Measurements from ENCODE around the gene PRKG1. TPM values are rescaled to one million over a fixed set of nuclear protein-coding genes. Genes with fewer than 3 reads are reported as not detected.

The PRKG1 gene
- total RNA-seq, 2 experiments from 2014 or later = not detected

DNA sequence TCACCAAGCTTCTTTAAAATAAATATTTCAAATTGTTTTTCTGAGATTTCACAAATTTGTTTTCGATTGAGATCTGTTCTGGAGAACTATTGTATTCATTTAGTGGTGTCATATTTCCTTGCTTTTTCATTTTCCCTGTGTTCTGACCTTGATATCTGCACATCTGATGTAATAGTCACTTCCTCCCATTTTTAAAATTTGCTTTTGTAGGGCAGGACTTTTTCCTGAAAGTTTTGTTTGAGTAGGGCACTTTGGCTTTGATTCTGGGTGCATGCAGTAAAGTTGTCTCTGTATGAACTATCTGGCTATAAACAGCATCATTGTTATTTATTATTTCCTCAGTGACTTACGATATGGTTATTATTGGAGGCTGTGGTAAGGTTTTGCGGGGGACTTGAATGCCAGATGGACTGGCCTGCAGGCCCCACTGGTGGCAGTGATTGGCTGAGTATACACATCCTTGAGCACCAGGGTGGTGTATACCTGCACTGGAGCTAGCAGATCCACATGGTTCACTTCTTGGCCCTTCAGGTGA, 541.5 kb downstream of the PRKG1 start:
- intact Hi-C loops (cut with micrococcal nuclease) = no loop called here
- Mint-ChIP-seq H3K4me1 (ENCODE audit: low read depth) (no peaks in the 10 kb centered on the region), H3K27me3 (peaks cover 5% of the 10 kb centered on the region), H3K4me3 (no peak overlapping the region), H3K36me3 (no peaks in the 10 kb centered on the region), H3K27ac (no peak overlapping the region), H3K9me3 (peaks cover 11% of the 10 kb centered on the region)
- ChIA-PET POLR2A (no interaction called here), CTCF (no interaction called here)
- no peak for DNase-seq

DNA sequence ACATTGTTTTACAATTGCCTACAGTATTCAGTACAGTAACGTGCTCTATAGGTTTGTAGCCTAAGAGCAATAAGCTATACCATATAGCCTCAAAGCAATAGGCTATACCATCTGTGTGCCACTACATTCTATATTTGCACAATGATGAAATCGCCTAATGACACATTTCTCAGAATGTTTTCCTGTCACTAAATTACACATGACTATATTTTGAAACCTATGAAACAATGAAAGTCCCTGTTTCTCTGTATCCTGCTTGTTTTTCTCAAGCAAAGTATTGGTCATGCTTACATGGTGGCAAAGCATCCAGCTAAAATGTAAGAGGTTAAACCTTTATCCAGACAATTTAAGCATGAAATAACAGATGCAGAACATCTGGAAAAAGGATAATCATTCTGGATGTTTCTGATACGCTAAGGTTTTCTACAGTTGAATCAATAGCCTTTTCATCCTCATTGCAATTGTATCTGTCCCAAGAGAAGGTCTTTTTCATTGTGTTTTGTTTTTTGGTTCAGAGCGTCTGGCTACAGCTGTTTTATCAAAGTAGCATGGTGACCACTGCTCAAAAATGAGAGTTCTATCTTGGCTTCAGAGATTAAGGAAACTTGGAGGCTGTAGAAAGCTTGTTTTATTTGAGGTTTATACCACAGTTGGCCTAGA, 543.4 kb downstream of the PRKG1 start:
- peaks cover 5% of the 10 kb centered on the region for H3K27me3 Mint-ChIP-seq
- no peaks in the 10 kb centered on the region for H3K36me3 Mint-ChIP-seq
- no peak for DNase-seq
- ChIA-PET POLR2A (no interaction called here), CTCF (no interaction called here)
- intact Hi-C loops (cut with micrococcal nuclease) = no loop called here
- no peak overlapping the region for H3K4me3 Mint-ChIP-seq
- H3K9me3 Mint-ChIP-seq = peaks cover 11% of the 10 kb centered on the region
- no peak overlapping the region for H3K27ac Mint-ChIP-seq
- H3K4me1 Mint-ChIP-seq (ENCODE audit: low read depth) = no peaks in the 10 kb centered on the region

DNA sequence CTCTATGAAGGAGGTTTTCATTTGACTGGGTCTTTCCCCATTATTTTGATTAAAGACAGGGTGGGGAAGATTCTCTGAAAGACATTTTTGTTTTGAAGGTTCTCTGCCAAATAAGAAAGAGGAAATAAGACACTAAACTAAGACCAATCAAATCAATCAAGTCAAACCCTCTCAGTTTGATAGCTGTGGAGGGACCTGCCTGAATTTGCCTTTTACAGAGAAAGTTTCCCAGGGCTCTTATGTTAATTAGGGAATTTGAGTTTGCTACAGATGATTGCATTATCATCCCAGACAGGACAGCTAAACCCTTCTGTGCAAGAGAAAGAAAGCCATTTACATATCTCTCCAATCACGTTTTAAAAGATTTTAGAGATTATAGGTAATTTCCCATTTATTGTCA, 545.1 kb downstream of the PRKG1 start:
- no peak overlapping the region for H3K27ac Mint-ChIP-seq
- intact Hi-C loops (cut with micrococcal nuclease) = no loop called here
- H3K4me1 Mint-ChIP-seq (ENCODE audit: low read depth) = no peaks in the 10 kb centered on the region
- peaks cover 5% of the 10 kb centered on the region for H3K27me3 Mint-ChIP-seq
- peaks cover 9% of the 10 kb centered on the region for H3K9me3 Mint-ChIP-seq
- ChIA-PET POLR2A (no interaction called here), CTCF (no interaction called here)
- no peaks in the 10 kb centered on the region for H3K36me3 Mint-ChIP-seq
- DNase-seq = no peak
- H3K4me3 Mint-ChIP-seq = no peak overlapping the region

DNA sequence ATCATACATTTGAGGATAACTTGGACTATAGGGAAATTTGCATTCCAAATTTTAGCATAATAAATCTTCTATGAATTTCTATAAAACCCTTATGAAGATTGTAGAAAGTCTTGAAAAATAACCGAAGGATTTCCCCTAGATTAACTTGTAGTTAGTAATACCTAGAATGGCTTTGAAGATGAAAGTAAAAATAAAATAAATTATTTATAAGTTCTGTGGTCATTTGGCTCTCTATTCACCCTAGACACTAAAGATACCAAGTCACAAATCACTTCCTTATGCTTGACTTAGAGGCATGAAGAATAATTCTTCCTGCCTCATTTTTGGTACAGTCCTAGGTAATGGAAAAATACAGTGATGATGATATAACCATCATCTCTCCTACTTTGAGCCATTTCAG, 545.8 kb downstream of the PRKG1 start:
- intact Hi-C loops (cut with micrococcal nuclease) = no loop called here
- CTCF ChIA-PET = no interaction called here
- H3K36me3 Mint-ChIP-seq = no peaks in the 10 kb centered on the region
- peaks cover 4% of the 10 kb centered on the region for H3K9me3 Mint-ChIP-seq
- H3K27ac Mint-ChIP-seq = no peak overlapping the region
- peaks cover 5% of the 10 kb centered on the region for H3K27me3 Mint-ChIP-seq
- no peak overlapping the region for H3K4me3 Mint-ChIP-seq
- POLR2A ChIA-PET = no interaction called here
- H3K4me1 Mint-ChIP-seq (ENCODE audit: low read depth) = no peaks in the 10 kb centered on the region
- DNase-seq = no peak

DNA sequence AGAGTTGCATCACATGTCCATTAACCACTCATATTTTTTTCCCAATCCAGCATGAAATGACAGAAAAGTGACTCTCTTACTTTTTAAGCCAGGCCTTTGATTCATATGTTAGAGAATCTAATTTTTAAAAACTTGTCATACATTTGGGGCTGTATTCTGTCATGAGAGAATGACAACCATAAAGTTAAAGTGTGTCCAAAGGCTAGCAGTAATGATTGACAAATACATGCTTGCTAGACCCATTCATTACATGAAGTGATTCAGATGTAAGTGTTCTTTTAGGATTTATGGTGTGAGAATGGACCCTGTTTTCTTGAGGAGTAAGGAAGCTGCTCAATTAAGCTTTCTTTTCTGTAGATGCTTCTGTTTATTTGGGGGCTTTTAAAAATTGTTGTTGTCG, 549.7 kb downstream of the PRKG1 start:
- no peak overlapping the region for H3K27ac Mint-ChIP-seq
- ChIA-PET CTCF (no interaction called here), POLR2A (no interaction called here)
- H3K9me3 Mint-ChIP-seq = no peaks in the 10 kb centered on the region
- no peaks in the 10 kb centered on the region for H3K4me1 Mint-ChIP-seq (ENCODE audit: low read depth)
- H3K36me3 Mint-ChIP-seq = no peaks in the 10 kb centered on the region
- H3K4me3 Mint-ChIP-seq = no peak overlapping the region
- no peaks in the 10 kb centered on the region for H3K27me3 Mint-ChIP-seq
- intact Hi-C loops (cut with micrococcal nuclease) = no loop called here
- DNase-seq = no peak

DNA sequence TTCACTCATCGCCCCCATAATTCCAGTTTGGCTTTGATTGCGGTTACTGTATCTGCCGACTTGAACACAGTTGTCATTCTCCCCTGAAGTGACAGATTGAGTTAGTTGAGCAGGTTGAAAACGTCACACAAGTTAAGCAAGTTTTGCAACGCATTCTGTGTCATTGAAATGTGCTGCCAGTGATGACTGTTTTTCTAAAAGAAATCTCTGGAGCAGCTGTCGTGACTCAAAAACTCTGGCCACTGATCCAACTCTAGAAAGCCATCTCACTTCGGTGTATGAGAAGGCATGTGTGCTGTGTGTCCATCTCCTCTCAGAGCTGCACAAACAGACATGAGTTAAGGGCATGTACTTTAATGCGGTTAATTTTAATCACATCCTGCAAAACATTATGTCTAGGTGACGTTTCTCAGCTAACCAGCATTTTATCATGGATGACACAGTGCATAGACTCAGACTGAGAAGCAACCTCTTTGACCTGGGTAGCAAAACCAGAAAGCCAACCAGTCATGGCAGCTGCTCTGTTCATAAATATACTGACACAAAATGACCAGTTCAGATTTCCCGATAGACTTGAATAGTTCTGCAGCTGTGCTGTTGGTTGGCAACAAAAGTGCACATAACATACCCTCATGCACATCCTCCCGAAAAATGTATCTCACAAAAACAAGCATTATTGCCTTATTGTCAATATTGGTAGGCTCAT, 555.8 kb downstream of the PRKG1 start:
- Mint-ChIP-seq H3K36me3 (no peaks in the 10 kb centered on the region), H3K4me3 (no peak overlapping the region), H3K27me3 (peaks cover 6% of the 10 kb centered on the region), H3K27ac (no peak overlapping the region), H3K9me3 (no peaks in the 10 kb centered on the region), H3K4me1 (ENCODE audit: low read depth) (no peaks in the 10 kb centered on the region)
- POLR2A ChIA-PET = no interaction called here
- no peak for DNase-seq
- CTCF ChIA-PET = no interaction called here
- intact Hi-C loops (cut with micrococcal nuclease) = no loop called here

DNA sequence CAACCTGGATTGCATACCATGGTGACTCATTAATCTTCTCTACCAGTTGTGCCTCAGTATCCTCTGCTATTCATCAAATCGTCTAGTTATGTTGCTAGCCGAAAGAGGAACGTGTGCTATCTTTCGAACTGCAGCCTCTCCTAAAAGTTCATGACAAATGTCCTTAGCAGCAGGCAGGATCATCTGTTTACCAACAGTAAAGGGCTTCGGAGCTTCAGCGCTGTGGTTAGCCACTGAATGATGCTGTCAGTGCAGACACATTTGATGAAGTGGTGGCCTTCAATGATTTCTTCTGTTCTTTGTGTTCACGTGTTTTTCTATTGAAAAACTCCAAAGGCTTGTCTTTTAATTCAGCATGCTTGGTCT, 556.3 kb downstream of the PRKG1 start:
- intact Hi-C loops (cut with micrococcal nuclease) = no loop called here
- ChIA-PET POLR2A (no interaction called here), CTCF (no interaction called here)
- Mint-ChIP-seq H3K4me1 (ENCODE audit: low read depth) (no peaks in the 10 kb centered on the region), H3K27me3 (peaks cover 6% of the 10 kb centered on the region), H3K9me3 (no peaks in the 10 kb centered on the region), H3K36me3 (no peaks in the 10 kb centered on the region), H3K27ac (no peak overlapping the region), H3K4me3 (no peak overlapping the region)
- DNase-seq = no peak

DNA sequence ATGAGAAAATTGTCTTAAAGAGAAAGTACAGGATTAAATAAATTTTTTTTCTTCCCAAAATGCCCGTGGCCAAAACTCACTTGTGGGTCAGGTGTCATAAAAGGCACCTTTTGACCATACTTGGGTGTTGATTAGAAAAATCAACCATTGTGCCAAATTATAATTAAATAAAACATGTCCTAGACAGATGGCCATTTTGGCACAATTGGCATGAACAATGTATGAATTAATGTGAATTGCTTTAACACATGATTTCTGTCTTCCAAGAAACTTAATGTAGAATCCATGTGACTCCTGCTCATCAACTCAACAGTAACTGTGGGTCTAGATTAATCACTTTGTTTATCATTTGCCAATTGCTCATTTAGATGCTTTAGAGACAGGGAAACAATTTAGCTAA, 561.1 kb downstream of the PRKG1 start:
- intact Hi-C loops (cut with micrococcal nuclease) = no loop called here
- CTCF ChIA-PET = no interaction called here
- POLR2A ChIA-PET = no interaction called here

DNA sequence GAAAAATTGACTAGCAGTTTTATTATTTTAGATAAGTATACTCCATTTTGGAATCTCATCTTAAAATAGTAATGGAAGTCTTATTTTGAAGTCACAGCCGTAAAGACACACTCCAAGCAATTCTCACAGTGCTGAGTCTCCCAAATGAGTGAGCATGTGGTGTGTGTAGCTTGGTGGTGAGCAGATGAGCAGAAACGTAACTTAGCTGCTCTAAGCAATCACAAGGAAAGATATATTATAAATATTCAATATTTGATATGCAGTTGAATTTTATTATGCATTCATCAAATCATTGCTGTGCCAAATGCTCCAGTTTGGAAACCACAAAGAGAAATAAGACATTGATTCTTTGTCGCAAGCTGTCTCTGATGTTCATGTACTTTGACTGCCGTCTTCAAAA, 563.9 kb downstream of the PRKG1 start:
- Mint-ChIP-seq H3K4me3 (no peak overlapping the region), H3K36me3 (no peaks in the 10 kb centered on the region), H3K9me3 (no peaks in the 10 kb centered on the region), H3K27ac (no peak overlapping the region), H3K27me3 (peaks cover 4% of the 10 kb centered on the region), H3K4me1 (ENCODE audit: low read depth) (no peaks in the 10 kb centered on the region)
- ChIA-PET CTCF (interaction anchor here (0.6 kb wide), 1 partner anchor 305 kb away, joined by 3 read pairs; no protein-coding TSS in a partner anchor), POLR2A (no interaction called here)
- intact Hi-C loops (cut with micrococcal nuclease) = no loop called here
- no peak for DNase-seq

More for the DNA sequence above, 561.1 kb downstream of the PRKG1 start:
- H3K27ac Mint-ChIP-seq = no peak overlapping the region
- no peak overlapping the region for H3K4me3 Mint-ChIP-seq
- no peaks in the 10 kb centered on the region for H3K36me3 Mint-ChIP-seq
- H3K4me1 Mint-ChIP-seq (ENCODE audit: low read depth) = no peaks in the 10 kb centered on the region
- peaks cover 6% of the 10 kb centered on the region for H3K27me3 Mint-ChIP-seq
- no peak for DNase-seq
- no peaks in the 10 kb centered on the region for H3K9me3 Mint-ChIP-seq

DNA sequence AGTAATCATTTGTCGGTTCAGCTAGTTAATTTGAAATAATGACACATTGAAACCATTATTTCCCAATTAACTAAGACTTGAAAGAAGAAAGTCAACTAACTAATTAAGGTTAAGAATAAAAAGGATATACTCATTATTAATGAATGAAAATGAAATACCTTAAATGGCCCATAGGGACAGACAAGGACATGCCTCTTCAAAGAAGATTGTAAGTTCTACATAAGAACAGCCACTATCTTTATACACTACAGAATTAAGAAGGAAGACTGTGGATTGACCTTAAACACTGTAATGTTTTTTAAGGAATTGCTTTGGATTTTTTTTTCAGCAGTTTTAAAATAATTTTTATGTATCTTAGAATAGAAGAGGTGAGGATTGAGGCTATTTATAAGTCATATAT, 564.5 kb downstream of the PRKG1 start:
- Mint-ChIP-seq H3K9me3 (no peaks in the 10 kb centered on the region), H3K27ac (no peak overlapping the region), H3K36me3 (no peaks in the 10 kb centered on the region), H3K4me1 (ENCODE audit: low read depth) (no peaks in the 10 kb centered on the region), H3K27me3 (peaks cover 4% of the 10 kb centered on the region), H3K4me3 (no peak overlapping the region)
- POLR2A ChIA-PET = no interaction called here
- CTCF ChIA-PET = interaction anchor here (0.6 kb wide), 1 partner anchor 305 kb away, joined by 3 read pairs; no protein-coding TSS in a partner anchor
- intact Hi-C loops (cut with micrococcal nuclease) = no loop called here
- DNase-seq = no peak

DNA sequence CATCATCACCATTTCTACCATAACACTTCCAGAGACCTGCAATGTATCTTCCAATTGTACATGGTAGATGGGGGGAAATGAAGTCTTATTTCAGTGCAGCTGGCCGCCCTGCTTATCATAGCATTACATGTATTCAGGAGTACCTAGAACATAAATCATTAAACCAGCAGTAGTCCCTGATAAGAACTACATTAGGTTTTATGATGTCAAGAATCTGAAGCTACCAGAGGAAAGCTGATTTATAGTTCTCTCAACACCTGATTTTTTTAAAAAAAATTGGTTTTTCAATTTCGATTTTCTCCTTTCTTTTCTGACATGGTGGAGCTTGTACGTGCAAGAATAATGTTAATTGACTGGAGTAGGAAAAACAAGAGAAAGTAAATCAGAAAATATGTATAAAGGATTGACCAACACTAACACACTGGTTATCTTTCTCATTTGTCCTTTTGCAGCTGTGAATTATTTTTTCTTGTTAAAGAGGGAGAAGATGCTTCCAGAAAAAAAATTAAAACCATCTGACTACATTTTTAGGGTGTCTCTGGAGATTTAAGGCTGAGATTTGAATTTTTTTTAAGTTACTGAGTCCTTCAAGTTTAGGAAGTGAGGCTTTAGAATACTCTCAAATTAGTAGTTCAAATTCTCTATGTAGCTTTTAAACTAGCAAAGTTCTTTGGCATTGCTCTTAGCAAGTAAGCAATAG, 566.0 kb downstream of the PRKG1 start:
- H3K27me3 Mint-ChIP-seq = no peaks in the 10 kb centered on the region

DNA sequence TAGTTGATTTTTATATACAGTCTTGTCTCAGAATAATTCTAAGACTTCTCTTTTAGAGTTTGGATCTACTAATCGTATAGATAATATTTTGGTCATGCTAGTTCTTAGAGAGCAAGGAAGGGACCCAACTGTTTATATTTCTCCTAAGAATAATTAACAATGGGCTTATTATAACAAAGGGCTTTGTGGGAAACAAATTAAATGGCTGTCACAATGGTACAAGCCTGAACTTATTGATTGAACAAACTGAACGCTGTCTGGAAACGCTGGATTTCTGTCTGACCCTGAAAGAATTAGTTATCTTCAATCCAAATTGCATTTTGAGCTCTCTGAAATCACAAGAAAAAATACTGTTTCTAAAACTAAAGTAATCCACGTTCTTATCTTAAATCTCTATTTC, 568.3 kb downstream of the PRKG1 start:
- Mint-ChIP-seq H3K36me3 (no peaks in the 10 kb centered on the region), H3K4me3 (no peak overlapping the region), H3K27me3 (no peaks in the 10 kb centered on the region), H3K27ac (no peak overlapping the region), H3K9me3 (no peaks in the 10 kb centered on the region), H3K4me1 (ENCODE audit: low read depth) (no peaks in the 10 kb centered on the region)
- DNase-seq = no peak
- ChIA-PET CTCF (no interaction called here), POLR2A (no interaction called here)
- intact Hi-C loops (cut with micrococcal nuclease) = no loop called here

More for the DNA sequence above, 566.0 kb downstream of the PRKG1 start:
- Mint-ChIP-seq H3K36me3 (no peaks in the 10 kb centered on the region), H3K4me1 (ENCODE audit: low read depth) (no peaks in the 10 kb centered on the region), H3K27ac (no peak overlapping the region), H3K4me3 (no peak overlapping the region), H3K9me3 (no peaks in the 10 kb centered on the region)
- ChIA-PET CTCF (no interaction called here), POLR2A (no interaction called here)
- intact Hi-C loops (cut with micrococcal nuclease) = no loop called here
- no peak for DNase-seq

DNA sequence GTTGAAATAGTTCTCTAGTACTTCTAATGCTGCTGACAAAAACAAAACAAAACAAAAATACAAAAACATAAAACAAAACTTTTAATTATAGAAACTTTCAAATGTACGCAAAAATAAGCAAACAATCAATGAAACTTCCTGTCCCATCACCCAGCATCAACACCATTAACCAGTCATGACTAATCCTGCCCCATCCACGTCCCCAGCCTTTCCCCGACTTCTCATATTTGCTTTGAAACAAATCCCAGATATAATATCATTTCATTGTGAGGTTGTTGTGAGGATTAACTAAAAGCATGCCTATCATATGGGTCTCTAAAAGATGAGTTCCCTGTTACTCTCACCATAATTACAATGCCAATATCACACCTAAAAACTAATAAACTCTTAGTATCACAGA, 569.4 kb downstream of the PRKG1 start:
- H3K4me3 Mint-ChIP-seq = no peak overlapping the region
- POLR2A ChIA-PET = no interaction called here
- CTCF ChIA-PET = no interaction called here
- no peak for DNase-seq
- H3K27me3 Mint-ChIP-seq = no peaks in the 10 kb centered on the region
- H3K36me3 Mint-ChIP-seq = no peaks in the 10 kb centered on the region
- H3K27ac Mint-ChIP-seq = no peak overlapping the region
- intact Hi-C loops (cut with micrococcal nuclease) = no loop called here
- H3K4me1 Mint-ChIP-seq (ENCODE audit: low read depth) = no peaks in the 10 kb centered on the region
- H3K9me3 Mint-ChIP-seq = no peaks in the 10 kb centered on the region
